Naive B cell (primary cell): ENCODE measurements around the gene BLNK. TPM values are rescaled to one million over a fixed set of nuclear protein-coding genes. Genes with fewer than 3 reads are reported as not detected.

Experiments used
- ATAC-seq, 2 donors: fragments of 150-1000 bp; cut with Tn5 transposase; 2 replicates each; pipeline ENCODE4 v1.10.0; 2021; ENCODE audit warnings: low read depth in 2 of 2, mild to moderate bottlenecking in 2 of 2, moderate library complexity in 2 of 2
- DNase-seq: peaks from one replicate; pipeline ENCODE4 v3.0.0; 2022
- H3K27ac Mint-ChIP-seq, 6 donors: one replicate each; pipeline ENCODE4 v1.8.0; 2020 to 2022; ENCODE audit warnings: mild to moderate bottlenecking in 6 of 6, mixed read lengths in 6 of 6, moderate library complexity in 5 of 6, inconsistent platforms in 2 of 6
- H3K27me3 Mint-ChIP-seq, 3 donors: one replicate each; pipeline ENCODE4 v1.8.0; 2021 to 2022; ENCODE audit warnings: mixed read lengths in 3 of 3, mild to moderate bottlenecking in 1 of 3
- H3K36me3 Mint-ChIP-seq, 2 donors: one replicate each; pipeline ENCODE4 v1.8.0; 2020 to 2022; ENCODE audit warnings: mixed read lengths in 2 of 2, inconsistent platforms in 1 of 2, mild to moderate bottlenecking in 1 of 2
- H3K4me1 Mint-ChIP-seq, 3 donors: one replicate each; pipeline ENCODE4 v1.8.0; 2020 to 2022; ENCODE audit warnings: mixed read lengths in 3 of 3, inconsistent platforms in 1 of 3, mild to moderate bottlenecking in 1 of 3, moderate library complexity in 1 of 3
- H3K4me3 Mint-ChIP-seq, 8 donors: one replicate each; pipeline ENCODE4 v1.8.0; 2020 to 2022; ENCODE audit warnings: mild to moderate bottlenecking in 8 of 8, mixed read lengths in 8 of 8, moderate library complexity in 8 of 8, inconsistent platforms in 2 of 8
- H3K9me3 Mint-ChIP-seq, 7 donors: one replicate each; pipeline ENCODE4 v1.8.0; 2020 to 2022; ENCODE audit warnings: mixed read lengths in 7 of 7, mild to moderate bottlenecking in 5 of 7, inconsistent platforms in 2 of 7, moderate library complexity in 1 of 7
- polyA plus RNA-seq, 6 donors: library from polyadenylated mRNA; unstranded; fragments of 300-500 nt; fragmentation: Illumina TruSeq; gene quantifications; one replicate each; pipeline ENCODE4 v1.2.3, GENCODE V29; 2021; ENCODE audit warnings: low read depth in 6 of 6

Gene BLNK
- polyA plus RNA-seq, 6 donors from 2014 or later = 152 to 280 (median 196) TPM

DNA sequence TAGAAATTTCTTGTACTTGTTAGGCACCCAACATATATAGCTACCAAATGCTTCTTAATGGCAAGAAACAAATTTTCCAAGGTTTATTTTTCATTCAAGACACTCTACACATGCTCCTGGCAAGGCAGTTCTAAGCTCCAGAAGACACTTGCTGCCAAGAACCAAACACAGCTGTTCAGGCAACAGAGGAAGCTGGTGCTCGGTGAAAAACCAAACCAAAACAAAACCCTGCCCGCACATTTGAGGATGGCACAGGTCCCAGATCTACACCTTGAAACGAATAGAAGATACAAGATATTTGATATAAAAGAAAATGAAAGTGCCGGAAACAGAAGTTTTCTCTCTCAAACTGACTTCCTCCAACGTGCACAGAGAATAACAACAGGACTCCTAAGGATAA lies 28.0 kb upstream of the BLNK start:
- H3K9me3 Mint-ChIP-seq = no peaks in the 10 kb centered on the region
- no peaks in the 10 kb centered on the region for H3K36me3 Mint-ChIP-seq
- DNase-seq (peak; percentile 42), ATAC-seq (peak; percentile 65 to 78)
- H3K4me3 Mint-ChIP-seq = peak overlapping the region; percentile 62 to 89 (median 82)
- peaks cover 53 to 71% (median 56%) of the 10 kb centered on the region in 3 donors for H3K4me1 Mint-ChIP-seq
- H3K27me3 Mint-ChIP-seq = peaks cover 0 to 6% (median 6%) of the 10 kb centered on the region in 3 donors
- peak overlapping the region; percentile 72 to 93 (median 90) for H3K27ac Mint-ChIP-seq

DNA sequence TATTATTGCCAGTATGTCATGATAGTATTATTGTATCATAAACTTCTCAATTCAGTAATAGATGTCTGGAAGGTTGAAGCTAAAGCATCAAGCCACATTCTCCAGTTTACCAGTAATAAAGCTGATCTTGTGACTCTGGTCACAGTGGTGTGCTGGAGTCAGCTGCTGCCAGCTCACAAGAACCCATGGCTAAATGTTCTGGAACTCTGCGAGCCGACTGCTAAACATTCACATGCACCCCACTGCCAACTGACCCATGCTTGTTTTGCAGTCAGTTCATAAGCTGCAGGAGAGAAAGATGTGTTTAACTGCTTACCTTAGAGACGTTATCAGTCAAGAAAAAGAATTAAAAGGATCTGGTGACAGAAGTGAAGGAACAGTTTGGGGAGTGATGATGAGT lies 27.0 kb upstream of the BLNK start:
- peak overlapping the region in 5 of 8 donors; percentile 1 to 89 (median 54) for H3K4me3 Mint-ChIP-seq
- DNase-seq = no peak
- H3K27me3 Mint-ChIP-seq = peaks cover 0 to 6% (median 0%) of the 10 kb centered on the region in 3 donors
- ATAC-seq = no peak
- H3K9me3 Mint-ChIP-seq = no peaks in the 10 kb centered on the region
- H3K36me3 Mint-ChIP-seq = no peaks in the 10 kb centered on the region
- H3K27ac Mint-ChIP-seq = peak overlapping the region in 3 of 6 donors; percentile 27 to 84 (median 69)
- peaks cover 46 to 66% (median 56%) of the 10 kb centered on the region in 3 donors for H3K4me1 Mint-ChIP-seq

DNA sequence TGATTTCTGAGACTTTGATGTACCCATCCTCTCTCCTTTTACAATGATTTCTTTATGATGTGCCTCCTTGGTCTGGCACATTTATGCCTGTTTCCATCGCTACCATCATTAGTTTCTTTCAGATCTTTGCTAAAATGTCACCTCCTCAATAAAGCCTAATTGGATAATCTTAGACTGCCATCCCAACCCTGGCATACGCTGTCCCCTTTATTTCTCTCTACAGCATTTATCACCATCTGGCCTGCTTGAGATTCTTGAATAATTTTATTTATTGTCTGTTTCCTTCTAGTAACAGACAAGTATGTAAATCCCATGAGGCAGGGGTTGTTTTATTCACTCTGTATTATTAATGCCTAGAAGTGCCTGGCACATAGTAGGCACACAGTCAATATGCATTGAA lies 26.1 kb upstream of the BLNK start:
- peaks cover 51 to 69% (median 63%) of the 10 kb centered on the region in 3 donors for H3K4me1 Mint-ChIP-seq
- no peaks in the 10 kb centered on the region for H3K27me3 Mint-ChIP-seq

DNA sequence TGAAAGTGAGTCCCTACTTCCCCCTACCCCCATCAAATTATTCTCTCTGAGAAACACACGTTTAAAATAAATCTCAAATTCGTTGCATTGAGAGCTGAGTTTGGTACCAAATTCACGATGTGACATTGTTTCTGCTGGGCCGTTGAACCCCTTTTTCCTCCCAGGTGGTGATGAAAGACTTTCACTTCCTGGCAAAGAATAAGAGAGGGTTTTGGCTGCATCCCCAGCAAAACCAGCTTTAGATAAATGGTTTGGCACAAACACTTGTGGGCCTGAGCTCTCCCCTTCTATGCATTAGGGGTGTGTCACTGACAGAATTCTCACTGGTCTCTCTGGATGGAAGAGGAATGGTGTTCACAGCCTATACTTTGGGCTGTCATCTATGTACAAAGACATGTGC lies 24.1 kb upstream of the BLNK start:
- no peak for ATAC-seq
- Mint-ChIP-seq H3K9me3 (no peaks in the 10 kb centered on the region), H3K4me1 (peaks cover 53 to 76% (median 71%) of the 10 kb centered on the region in 3 donors), H3K27ac (peak overlapping the region in 5 of 6 donors; percentile 4 to 77 (median 69)), H3K4me3 (peak overlapping the region in 1 of 8 donors; percentile 42), H3K27me3 (no peaks in the 10 kb centered on the region), H3K36me3 (no peaks in the 10 kb centered on the region)
- no peak for DNase-seq

More for the DNA sequence above, 26.1 kb upstream of the BLNK start:
- ATAC-seq (no peak), DNase-seq (no peak)
- peak overlapping the region in 2 of 6 donors; percentile 48 to 71 for H3K27ac Mint-ChIP-seq
- no peak overlapping the region for H3K4me3 Mint-ChIP-seq
- H3K36me3 Mint-ChIP-seq = no peaks in the 10 kb centered on the region
- H3K9me3 Mint-ChIP-seq = no peaks in the 10 kb centered on the region

DNA sequence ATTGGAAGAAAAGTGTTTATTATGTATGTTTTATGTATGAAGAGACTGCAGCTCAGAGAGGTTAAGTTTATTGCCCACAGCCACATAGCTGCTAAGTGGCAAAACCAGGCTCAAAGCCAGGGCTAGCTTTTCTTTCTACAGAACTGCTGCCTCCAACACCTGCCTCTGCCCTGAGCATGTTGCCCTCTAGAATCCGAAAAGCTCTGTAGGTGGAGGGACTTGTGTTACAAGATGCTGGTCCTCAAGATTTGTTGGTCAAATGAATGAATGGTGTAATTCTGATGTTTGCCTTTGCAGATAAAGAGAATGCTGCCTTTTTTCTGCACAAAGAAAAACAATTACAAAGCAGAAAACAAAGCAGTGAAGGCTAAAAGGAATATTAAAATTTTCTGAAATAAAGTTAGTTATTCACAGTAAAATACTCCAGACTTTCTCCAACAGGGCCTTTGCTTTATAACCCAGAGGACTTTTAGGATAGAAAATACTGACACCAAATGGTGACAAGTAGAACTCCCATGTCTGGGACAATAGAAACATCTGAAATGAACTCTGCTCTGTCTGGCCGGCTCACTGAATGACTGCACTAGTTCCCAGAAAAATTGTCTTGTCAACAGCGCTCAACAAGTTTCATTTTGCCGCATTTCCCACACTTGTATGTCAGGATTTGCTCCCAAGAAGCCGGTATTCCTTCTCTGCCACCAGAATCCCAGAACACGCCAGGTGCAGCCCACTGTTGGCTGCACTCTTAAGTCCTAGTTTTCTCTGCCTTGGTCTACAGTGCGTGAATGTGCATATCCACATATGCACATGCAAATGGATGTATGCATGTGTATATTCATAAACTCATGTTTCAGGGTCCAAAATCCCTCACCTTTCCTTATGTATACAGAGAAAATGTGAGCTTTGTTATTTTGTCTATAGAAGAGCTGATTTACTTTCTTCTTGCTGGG lies 21.9 kb upstream of the BLNK start:
- Mint-ChIP-seq H3K27me3 (no peaks in the 10 kb centered on the region), H3K27ac (peak overlapping the region in 5 of 6 donors; percentile 5 to 88 (median 12)), H3K4me1 (peaks cover 47 to 69% (median 69%) of the 10 kb centered on the region in 3 donors), H3K36me3 (no peaks in the 10 kb centered on the region), H3K9me3 (no peaks in the 10 kb centered on the region), H3K4me3 (peak overlapping the region in 2 of 8 donors; percentile 12 to 16)
- ATAC-seq (peak; percentile 48 to 64), DNase-seq (peak; percentile 58)

DNA sequence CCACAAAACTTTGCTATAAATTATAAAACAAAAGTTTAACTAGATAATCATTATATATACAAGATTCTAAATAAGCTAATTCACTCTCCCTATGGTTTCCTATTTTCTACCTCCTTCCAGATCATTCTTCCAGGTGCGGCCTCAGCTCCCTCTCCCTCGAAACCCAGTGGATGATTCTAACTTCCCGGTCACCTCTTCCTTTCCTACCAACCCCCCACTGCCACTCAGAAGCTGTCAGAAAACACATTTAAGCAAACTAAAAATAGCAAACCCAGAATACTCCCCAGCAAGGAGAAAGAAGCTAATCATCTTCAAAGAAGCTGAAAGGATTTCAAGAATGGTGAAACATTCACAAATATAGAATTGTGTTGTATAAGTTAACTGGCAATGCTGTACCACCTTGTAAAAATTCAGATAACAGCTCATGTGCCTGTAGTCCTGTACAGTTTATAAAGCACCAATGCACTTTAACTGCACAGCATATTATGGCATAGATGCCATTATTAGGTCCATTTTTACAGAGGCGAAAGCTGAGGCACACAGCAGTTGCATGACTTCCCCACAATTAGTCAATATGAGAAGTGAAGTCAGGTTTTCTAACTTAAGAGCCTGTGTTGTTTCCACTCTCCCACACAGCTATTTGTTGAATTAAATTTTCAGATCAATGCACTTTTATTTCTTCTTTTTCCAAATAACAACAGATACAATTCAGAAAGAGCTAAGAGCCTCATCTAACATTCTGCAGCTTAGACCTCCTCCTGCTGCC lies 19.2 kb upstream of the BLNK start:
- ATAC-seq = no peak
- Mint-ChIP-seq H3K4me1 (peaks cover 56 to 79% (median 69%) of the 10 kb centered on the region in 3 donors), H3K36me3 (no peaks in the 10 kb centered on the region), H3K4me3 (peak overlapping the region; percentile 48 to 89 (median 76)), H3K27me3 (no peaks in the 10 kb centered on the region), H3K9me3 (no peaks in the 10 kb centered on the region), H3K27ac (peak overlapping the region; percentile 84 to 98 (median 96))
- DNase-seq = no peak

DNA sequence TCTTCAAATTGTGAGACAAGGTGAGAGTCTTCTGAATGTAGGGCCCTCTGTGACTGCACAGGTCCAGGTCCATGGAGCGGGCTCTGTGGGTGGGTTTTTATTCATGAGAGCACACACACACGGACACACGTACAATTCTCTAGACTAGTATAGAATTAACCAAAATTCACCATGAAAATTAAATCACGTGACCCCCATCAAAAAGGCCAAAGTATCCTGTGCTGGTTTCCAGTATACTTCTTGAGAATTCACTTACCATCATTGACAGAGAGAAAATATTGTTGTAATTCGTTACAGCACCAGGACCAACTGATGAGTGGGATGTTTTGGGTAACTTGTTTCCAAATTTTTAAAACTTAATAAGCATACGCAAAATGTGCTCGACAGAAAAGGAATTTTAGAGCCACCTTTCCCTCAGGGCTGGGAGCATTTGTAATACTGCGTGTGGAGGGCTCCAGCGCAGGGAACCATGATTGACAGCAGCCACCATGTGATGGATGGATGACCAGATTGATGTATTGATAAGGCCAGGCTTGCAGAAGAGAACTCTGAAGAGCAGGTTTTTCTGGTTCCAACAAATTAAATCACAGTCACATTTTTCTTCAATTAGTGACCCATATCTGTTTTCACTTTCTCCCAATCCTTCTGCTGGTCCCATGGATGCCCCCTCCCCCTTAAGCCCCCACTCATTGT lies 18.0 kb upstream of the BLNK start:
- peaks cover 56 to 84% (median 73%) of the 10 kb centered on the region in 3 donors for H3K4me1 Mint-ChIP-seq
- no peaks in the 10 kb centered on the region for H3K9me3 Mint-ChIP-seq
- H3K4me3 Mint-ChIP-seq = peak overlapping the region in 7 of 8 donors; percentile 15 to 89 (median 72)
- peak overlapping the region; percentile 79 to 98 (median 82) for H3K27ac Mint-ChIP-seq
- no peaks in the 10 kb centered on the region for H3K27me3 Mint-ChIP-seq
- DNase-seq (no peak), ATAC-seq (no peak)
- no peaks in the 10 kb centered on the region for H3K36me3 Mint-ChIP-seq

DNA sequence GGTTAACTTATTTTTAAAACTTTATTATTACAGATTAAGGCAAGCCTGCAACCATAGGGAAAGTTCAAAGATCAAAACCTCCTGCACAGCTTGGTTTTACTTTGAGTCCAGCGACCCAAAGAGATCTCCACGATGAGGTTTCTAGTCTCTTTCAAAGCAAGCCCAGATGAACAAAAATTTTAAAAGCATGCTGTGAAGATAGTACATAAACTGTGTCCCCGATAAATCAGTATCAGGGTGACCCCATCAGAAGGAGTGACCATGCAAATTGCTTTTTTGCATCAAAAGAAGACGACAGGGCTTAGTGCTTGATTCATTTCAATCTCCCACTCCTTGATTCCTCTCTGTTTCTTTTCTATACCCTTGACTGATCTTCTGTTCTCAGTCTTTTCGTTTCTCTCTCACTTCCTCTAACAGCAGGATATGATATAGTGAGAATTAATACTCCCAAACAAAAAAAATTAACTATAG lies 16.8 kb upstream of the BLNK start:
- DNase-seq (peak; percentile 81), ATAC-seq (peak; percentile 89 to 90)
- Mint-ChIP-seq H3K9me3 (peaks cover 0 to under 1% (median 0%) of the 10 kb centered on the region in 7 donors), H3K4me1 (peaks cover 63 to 83% (median 69%) of the 10 kb centered on the region in 3 donors), H3K27ac (peak overlapping the region; percentile 84 to 98 (median 94)), H3K36me3 (peaks cover 0 to 2% of the 10 kb centered on the region in 2 donors), H3K27me3 (no peaks in the 10 kb centered on the region), H3K4me3 (peak overlapping the region; percentile 81 to 93 (median 86))

DNA sequence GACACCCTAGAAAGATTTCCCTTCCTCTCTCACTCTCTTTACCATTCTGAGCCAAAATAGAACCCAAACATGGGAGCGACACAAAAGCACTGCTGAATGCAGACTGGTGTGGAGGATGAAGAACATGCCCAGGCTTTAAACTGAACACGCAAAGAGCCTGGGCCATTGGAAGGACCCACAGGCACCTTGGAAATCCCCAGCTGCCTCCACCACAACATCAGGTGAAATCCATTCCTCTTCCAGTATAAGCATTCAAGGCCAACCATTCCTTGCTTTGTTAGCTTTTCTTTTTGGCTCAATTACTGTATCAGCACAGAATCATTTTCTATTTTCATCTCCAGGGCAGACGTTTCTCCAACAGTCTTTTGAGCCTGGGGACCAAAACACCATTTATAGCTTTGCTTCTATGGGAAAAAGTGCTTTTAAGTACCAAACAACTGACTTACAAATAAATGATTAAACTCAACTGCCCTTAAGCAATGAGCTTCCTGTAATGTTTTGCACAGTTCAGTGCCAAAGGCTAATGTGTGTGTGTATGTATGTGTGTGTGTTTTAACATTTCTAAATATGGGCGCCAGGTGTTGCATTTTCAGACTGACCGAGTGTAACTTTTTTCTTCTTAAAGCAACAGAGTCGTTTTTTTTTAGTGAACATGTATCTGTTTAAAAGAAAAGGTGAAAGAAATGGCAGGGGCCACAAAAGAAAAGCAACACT lies 16.2 kb upstream of the BLNK start:
- Mint-ChIP-seq H3K4me1 (peaks cover 62 to 80% (median 67%) of the 10 kb centered on the region in 3 donors), H3K36me3 (peaks cover 0 to 7% of the 10 kb centered on the region in 2 donors), H3K4me3 (peak overlapping the region; percentile 81 to 93 (median 86)), H3K27ac (peak overlapping the region; percentile 84 to 98 (median 94)), H3K27me3 (no peaks in the 10 kb centered on the region), H3K9me3 (peaks cover 0 to 4% (median 0%) of the 10 kb centered on the region in 7 donors)
- ATAC-seq (peak; percentile 80 to 83), DNase-seq (peak; percentile 80)

DNA sequence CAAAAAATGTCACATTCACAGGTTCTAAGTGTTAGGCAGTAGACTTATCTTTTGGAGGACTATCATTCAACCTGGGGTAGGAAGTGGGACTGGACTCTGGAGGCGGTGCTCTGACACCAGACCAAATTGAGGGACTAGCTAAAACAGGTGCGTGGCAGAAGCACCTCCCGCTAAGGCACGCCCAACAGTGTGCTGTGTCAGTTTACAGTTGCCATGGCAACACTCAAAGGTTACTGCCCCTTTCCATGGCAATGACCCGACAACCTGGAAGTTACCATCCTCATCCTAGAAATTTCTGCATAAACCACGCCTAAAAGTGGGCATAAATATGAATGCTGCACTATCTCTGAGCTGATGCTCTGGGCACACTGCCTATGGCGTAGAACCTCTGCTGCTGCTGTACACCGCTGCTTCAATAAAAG lies 14.0 kb upstream of the BLNK start:
- peak overlapping the region; percentile 63 to 91 (median 77) for H3K27ac Mint-ChIP-seq
- no peak for DNase-seq
- H3K4me1 Mint-ChIP-seq = peaks cover 48 to 59% (median 51%) of the 10 kb centered on the region in 3 donors
- H3K9me3 Mint-ChIP-seq = peaks cover 0 to 4% (median 0%) of the 10 kb centered on the region in 7 donors
- peak overlapping the region in 6 of 8 donors; percentile 2 to 81 (median 21) for H3K4me3 Mint-ChIP-seq
- peaks cover 0 to 7% of the 10 kb centered on the region in 2 donors for H3K36me3 Mint-ChIP-seq
- no peak for ATAC-seq
- H3K27me3 Mint-ChIP-seq = no peaks in the 10 kb centered on the region

DNA sequence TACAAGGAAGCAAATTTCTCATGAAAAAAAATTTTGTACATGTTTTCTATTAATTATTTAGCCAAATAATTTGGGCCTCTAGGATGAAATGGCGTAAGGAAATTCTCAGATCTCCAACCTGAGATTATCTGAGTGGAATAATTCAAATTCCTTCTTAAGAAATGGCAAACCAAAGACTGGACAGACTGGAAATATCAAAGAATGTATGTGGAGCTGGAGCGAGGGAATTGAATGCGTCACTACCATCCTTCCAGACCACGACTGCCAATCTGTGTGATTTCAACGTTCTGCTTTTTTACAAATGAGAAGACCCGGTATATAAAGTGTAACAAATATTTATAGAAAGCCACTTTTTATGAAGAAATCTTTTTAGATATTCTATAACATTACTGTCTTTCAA lies 12.4 kb upstream of the BLNK start:
- DNase-seq = no peak
- H3K27me3 Mint-ChIP-seq = no peaks in the 10 kb centered on the region
- peaks cover 43 to 56% (median 45%) of the 10 kb centered on the region in 3 donors for H3K4me1 Mint-ChIP-seq
- no peak overlapping the region for H3K4me3 Mint-ChIP-seq
- H3K9me3 Mint-ChIP-seq = peaks cover 0 to 4% (median 0%) of the 10 kb centered on the region in 7 donors
- no peak for ATAC-seq
- H3K27ac Mint-ChIP-seq = peak overlapping the region in 1 of 6 donors; percentile 9
- H3K36me3 Mint-ChIP-seq = peaks cover 0 to 7% of the 10 kb centered on the region in 2 donors

DNA sequence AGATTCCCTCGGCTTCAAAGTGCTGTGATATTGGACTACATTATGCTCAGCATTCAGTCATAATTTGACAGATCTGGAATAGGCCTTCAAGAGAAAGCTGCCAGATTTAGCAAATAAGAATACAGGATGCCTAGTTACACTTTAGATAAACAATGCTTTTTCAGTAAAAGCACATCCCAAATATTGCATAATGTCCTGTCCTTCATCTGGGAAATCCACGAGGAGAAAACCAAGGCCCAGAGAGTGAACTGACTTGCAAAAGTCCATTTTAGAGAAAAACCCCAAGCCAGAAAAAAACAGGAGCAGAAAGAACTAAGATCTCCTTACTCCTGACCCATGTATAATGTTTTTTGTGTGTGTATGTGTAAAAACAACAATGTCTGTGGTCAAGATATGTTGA lies 12.0 kb upstream of the BLNK start:
- ATAC-seq (no peak), DNase-seq (no peak)
- Mint-ChIP-seq H3K4me3 (no peak overlapping the region), H3K27me3 (no peaks in the 10 kb centered on the region), H3K27ac (peak overlapping the region in 1 of 6 donors; percentile 32), H3K9me3 (peaks cover 0 to 4% (median 0%) of the 10 kb centered on the region in 7 donors), H3K4me1 (peaks cover 43 to 53% (median 46%) of the 10 kb centered on the region in 3 donors), H3K36me3 (peaks cover 0 to 7% of the 10 kb centered on the region in 2 donors)
